Measurements from ENCODE around the gene SAMD4B. TPM values are rescaled to one million over a fixed set of nuclear protein-coding genes. Genes with fewer than 3 reads are reported as not detected.

Gene SAMD4B
- total and polyA plus RNA-seq, 8 donors, result 49.9 to 136 (median 66.2) TPM

GRCh38 chr19:39384839-39385568 is 42.8 kb downstream of the SAMD4B start:
- 68 to 73% (median 69%) methylated on average over 9 of the region's 9 CpGs for WGBS, 5 donors
- Histone ChIP-seq H3K36me3 (peaks cover 80 to 98% (median 97%) of the 10 kb centered on the region in 4 donors), H3K9me3 (no peaks in the 10 kb centered on the region), H3K27ac (no peak overlapping the region), H3K27me3 (no peaks in the 10 kb centered on the region), H3K4me1 (peaks cover 6 to 19% (median 14%) of the 10 kb centered on the region in 4 donors), H3K4me3 (no peak overlapping the region)
- intact Hi-C loops (cut with DNase I; ENCODE audit: low total_unique reads), result no loop called here
- TF ChIP-seq CTCF (IDR thresholded peaks at IDR 0.05) (no peak), EP300 (IDR thresholded peaks at IDR 0.05) (no peak)
- no peak for DNase-seq

DNA sequence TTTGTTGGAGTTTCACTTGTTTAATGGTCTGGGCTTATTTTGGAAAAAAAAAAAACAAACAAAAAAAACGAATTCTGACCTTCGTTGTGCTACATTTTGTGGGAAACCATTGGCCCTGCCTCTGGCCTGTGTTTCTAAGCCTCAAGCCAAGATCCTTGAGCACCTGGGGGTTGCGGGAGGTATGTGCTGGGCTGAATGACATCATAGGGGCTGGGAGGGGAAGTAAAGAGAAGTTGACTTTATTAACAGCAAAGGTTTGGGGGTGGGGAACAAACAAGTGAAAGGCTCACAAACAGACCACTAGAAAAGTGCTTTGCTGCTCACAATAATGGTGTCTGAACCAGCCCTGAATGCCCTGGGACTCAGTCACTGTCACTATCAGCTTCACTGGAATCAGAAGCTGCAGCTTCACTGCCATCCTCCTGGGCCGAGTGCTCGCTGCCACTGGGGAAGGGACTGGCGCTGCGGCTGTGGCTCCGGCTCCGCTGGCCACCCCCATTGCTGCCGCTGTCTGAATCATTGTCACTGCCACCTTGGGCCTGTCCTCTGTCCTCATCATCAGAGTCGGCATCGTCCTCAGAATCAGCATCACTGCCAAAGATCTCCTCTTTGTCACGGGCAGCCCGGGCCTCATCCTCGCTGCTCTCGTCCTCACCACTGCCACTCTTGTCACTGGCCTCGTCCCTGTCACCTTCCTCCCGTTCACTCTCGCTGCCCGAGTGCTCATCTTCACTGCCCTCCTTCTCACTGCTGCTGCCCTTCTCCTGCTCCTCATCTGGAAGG is 43.6 kb downstream of the SAMD4B start:
- H3K9me3 ChIP-seq, result no peaks in the 10 kb centered on the region
- H3K27ac ChIP-seq, result no peak overlapping the region
- peaks cover 10 to 24% (median 20%) of the 10 kb centered on the region in 4 donors for H3K4me1 ChIP-seq
- no peak for DNase-seq
- no peak overlapping the region for H3K4me3 ChIP-seq
- no peaks in the 10 kb centered on the region for H3K27me3 ChIP-seq
- intact Hi-C loops (cut with DNase I; ENCODE audit: low total_unique reads), result no loop called here
- TF ChIP-seq EP300 (IDR thresholded peaks at IDR 0.05), result no peak
- TF ChIP-seq CTCF (IDR thresholded peaks at IDR 0.05), result no peak
- TF ChIP-seq POLR2AphosphoS5 (IDR thresholded peaks at IDR 0.05), result no peak
- TF ChIP-seq POLR2A (IDR thresholded peaks at IDR 0.05), result no peak
- 77 to 84% (median 83%) methylated on average over 20 of the region's 20 CpGs for WGBS, 5 donors
- H3K36me3 ChIP-seq, result peaks cover 72 to 90% (median 89%) of the 10 kb centered on the region in 4 donors

DNA sequence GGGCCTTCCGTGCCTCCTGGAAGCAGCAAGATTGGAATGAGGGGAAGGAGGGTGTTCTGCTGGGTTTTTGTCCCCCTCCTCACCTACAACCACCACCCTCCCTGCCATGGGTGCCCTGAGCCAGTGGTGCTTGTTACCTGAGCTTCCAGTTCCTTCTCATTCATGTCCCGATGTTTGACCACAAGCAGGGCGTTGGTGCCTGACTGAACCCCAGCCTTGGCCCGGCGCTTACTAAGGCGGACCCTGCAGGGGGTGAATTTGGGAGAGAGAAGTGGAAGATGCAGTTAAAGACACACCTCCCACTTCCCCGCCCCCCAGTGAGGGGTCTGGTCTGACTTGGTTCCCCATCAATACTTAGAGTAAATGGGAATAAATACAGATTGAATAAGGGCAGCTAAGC is 44.3 kb downstream of the SAMD4B start:
- peaks cover 65 to 82% (median 82%) of the 10 kb centered on the region in 4 donors for H3K36me3 ChIP-seq
- no peak for DNase-seq
- WGBS, 5 donors, result 83 to 86% (median 85%) methylated on average over 7 of the region's 7 CpGs
- H3K4me1 ChIP-seq, result peaks cover 10 to 26% (median 22%) of the 10 kb centered on the region in 4 donors
- H3K9me3 ChIP-seq, result no peaks in the 10 kb centered on the region
- intact Hi-C loops (cut with DNase I; ENCODE audit: low total_unique reads), result no loop called here
- TF ChIP-seq POLR2A (IDR thresholded peaks at IDR 0.05) (no peak), EP300 (IDR thresholded peaks at IDR 0.05) (no peak), POLR2AphosphoS5 (IDR thresholded peaks at IDR 0.05) (no peak), CTCF (IDR thresholded peaks at IDR 0.05) (no peak)
- no peak overlapping the region for H3K4me3 ChIP-seq
- no peaks in the 10 kb centered on the region for H3K27me3 ChIP-seq
- H3K27ac ChIP-seq, result no peak overlapping the region

DNA sequence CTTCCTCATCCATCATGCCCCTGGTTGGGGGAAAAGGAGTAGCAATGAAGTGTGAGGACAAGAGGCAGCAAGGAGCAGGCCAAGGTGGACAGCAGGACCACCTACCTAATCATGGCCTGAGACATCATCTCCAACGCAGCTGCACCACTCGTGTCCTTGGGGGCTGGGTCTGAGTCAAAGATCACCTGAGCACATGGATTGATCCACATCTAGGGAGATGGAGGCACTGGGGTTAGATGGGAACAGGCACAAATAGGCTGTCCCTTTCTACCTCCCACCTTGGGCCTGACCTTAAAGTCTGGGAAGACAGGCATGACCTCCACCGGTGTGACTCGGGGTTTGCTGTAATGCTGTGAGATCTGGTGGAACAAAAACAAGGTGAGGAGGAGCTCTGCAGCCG is 46.4 kb downstream of the SAMD4B start:
- peaks cover 16 to 45% (median 36%) of the 10 kb centered on the region in 4 donors for H3K4me1 ChIP-seq
- no peaks in the 10 kb centered on the region for H3K27me3 ChIP-seq
- TF ChIP-seq POLR2AphosphoS5 (IDR thresholded peaks at IDR 0.05) (no peak), POLR2A (IDR thresholded peaks at IDR 0.05) (no peak), CTCF (IDR thresholded peaks at IDR 0.05) (no peak), EP300 (IDR thresholded peaks at IDR 0.05) (no peak)
- intact Hi-C loops (cut with DNase I; ENCODE audit: low total_unique reads), result no loop called here
- DNase-seq, result no peak
- H3K36me3 ChIP-seq, result peaks cover 51 to 68% (median 66%) of the 10 kb centered on the region in 4 donors
- H3K27ac ChIP-seq, result peak overlapping the region in 2 of 5 donors; percentile 20 to 100
- H3K4me3 ChIP-seq, result no peak overlapping the region
- 70 to 88% (median 83%) methylated on average over 5 of the region's 5 CpGs for WGBS, 5 donors
- H3K9me3 ChIP-seq, result no peaks in the 10 kb centered on the region

Data from stomach (tissue), 9 donors.